Measurements from ENCODE around the gene RREB1.

RREB1 gene

DNA sequence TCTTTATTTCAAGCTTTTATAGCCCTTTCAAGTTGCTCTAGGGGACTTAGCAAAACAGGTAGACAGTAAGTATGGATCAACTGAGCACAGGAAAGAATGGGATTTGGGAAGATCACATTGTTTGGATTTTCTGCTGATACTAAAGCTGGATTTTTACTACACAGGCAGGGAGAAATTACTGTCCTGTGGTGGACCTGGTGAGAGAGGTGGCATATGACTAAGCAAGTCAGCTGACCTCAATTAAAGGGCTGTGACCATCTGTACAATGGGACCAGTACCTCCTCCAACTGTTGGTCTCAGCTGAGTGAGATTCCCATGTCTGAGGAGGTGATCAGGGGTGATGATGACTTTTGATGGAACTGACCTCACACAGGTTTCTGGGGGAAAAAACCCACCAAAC is 28.0 kb downstream of the RREB1 start:
- TF ChIP-seq, protein P1, sequence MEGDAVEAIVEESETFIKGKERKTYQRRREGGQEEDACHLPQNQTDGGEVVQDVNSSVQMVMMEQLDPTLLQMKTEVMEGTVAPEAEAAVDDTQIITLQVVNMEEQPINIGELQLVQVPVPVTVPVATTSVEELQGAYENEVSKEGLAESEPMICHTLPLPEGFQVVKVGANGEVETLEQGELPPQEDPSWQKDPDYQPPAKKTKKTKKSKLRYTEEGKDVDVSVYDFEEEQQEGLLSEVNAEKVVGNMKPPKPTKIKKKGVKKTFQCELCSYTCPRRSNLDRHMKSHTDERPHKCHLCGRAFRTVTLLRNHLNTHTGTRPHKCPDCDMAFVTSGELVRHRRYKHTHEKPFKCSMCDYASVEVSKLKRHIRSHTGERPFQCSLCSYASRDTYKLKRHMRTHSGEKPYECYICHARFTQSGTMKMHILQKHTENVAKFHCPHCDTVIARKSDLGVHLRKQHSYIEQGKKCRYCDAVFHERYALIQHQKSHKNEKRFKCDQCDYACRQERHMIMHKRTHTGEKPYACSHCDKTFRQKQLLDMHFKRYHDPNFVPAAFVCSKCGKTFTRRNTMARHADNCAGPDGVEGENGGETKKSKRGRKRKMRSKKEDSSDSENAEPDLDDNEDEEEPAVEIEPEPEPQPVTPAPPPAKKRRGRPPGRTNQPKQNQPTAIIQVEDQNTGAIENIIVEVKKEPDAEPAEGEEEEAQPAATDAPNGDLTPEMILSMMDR (IDR thresholded peaks at IDR 0.05; ENCODE audit: low read depth, low read length): no peak
- no peak for DNase-seq (ENCODE audit: extremely low read depth, low read depth)

- TF ChIP-seq, protein P1 (IDR thresholded peaks at IDR 0.05; ENCODE audit: low read depth, low read length): no peak
- no peak for DNase-seq (ENCODE audit: extremely low read depth, low read depth)
These were observed 29.1 kb downstream of the RREB1 start for GRCh38 chr6:7136859-7137334.

DNA sequence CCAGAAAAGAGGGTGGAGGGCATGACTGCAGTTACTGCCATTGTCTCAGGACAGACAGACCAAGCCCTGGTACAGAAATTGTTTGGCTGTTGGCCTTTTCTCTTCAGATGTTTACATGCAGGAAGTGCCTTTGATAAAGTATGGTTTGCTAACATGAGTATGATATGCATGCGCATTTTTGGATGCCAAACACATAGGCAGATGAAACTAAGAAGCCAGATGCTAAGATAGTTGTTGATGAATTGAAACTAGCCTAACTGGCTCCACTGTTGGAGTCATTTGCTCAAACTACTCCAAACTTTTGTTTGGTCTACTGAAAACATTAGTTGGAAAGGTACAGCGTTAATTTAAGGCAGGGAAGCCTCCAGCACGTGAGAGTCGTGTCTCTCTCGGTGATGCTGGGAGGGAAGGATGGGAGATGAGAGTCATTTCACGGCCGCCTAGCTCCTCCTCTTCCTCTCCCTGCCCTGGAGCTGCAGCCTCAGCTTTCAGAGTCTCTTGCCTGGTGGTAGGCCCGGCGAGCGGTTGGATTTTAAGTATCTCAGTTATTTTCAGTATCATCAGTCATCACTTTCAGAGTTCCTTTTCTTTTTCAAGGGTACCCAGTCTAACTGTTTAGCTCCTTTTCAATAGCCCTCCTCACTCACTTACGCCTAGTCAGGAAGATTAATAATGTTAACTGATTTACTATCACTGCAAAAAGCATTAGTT is 29.7 kb downstream of the RREB1 start:
- TF ChIP-seq, protein P1 (IDR thresholded peaks at IDR 0.05; ENCODE audit: low read depth, low read length): no peak
- no peak for DNase-seq (ENCODE audit: extremely low read depth, low read depth)

DNA sequence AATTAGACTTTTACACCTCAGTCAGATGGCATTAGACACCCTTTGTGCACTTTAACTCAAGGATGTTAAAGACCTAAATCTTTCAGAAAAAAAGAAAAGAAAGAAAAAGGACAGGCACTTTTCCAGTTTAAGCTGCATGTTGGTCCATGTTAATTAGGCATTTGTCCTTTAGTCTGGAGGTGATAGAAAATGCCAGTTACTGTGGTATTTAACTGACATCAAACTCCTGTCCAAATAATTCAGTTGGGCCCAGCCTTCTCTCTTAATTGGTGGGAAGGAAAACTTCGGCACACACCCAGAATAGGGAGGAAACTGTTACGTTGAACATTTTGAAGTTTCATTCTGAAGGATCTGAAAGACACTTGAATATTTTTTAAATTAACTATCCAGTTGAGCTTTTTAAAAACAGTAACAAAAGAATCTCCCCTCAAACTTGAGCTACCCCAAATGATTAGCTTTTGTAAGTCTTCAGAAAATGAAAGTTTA is 30.3 kb downstream of the RREB1 start:
- TF ChIP-seq, protein P1 (IDR thresholded peaks at IDR 0.05; ENCODE audit: low read depth, low read length): no peak
- no peak for DNase-seq (ENCODE audit: extremely low read depth, low read depth)

DNA sequence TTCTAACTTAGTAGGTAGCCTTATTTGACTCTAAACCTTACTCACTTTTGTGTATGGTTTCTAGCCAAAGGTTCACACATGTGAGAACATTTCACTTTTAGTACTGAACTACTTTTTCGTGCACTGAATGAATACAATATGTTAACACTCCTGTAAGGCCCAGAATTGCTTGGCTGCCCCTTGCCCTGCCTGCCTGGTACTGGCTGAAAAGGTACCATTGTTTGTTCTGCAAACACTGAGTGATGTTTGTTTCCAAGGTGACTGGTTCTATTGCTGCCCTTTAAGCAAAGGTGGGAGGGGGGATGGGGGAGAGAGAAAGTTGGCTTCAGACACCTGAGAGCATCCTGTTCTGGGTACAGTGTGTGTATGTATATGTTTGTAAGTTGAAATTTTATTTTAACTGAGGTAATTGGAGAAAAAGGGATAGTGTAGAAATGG is 31.2 kb downstream of the RREB1 start:
- TF ChIP-seq, protein P1 (IDR thresholded peaks at IDR 0.05; ENCODE audit: low read depth, low read length): no peak
- no peak for DNase-seq (ENCODE audit: extremely low read depth, low read depth)

DNA sequence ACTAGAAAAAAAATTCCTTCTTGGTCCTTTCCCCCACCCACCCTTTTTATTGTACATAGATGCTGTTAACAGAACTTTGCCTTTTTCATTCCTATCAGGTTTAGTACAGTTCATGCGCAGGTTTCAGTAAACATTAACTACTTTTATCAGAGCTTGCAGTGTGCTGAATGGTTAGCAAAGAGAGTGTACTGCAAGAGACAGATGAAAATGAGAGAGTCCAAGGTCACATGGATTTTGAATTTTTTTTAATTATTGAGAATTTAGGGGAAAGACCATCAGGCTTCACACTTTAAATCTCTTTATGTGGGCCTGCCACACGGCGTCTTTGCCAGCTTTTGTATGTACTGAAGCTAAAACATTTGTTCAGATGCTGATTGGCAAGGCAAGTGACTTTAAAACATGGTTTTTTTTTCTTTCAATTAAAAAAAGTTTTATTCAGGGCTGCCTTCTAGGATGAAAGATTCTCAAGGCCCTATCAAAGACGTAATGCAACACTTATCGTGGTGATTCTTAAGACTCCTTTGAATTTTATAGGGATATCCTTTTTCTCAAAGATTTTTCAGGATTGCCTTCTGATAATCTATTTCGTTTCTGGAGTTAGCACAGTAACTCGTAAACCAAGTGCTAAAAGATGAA is 32.2 kb downstream of the RREB1 start:
- TF ChIP-seq, protein P1 (IDR thresholded peaks at IDR 0.05; ENCODE audit: low read depth, low read length): no peak
- DNase-seq (ENCODE audit: extremely low read depth, low read depth): no peak
